Measurements from ENCODE around the gene MIOS.

The MIOS gene

GRCh38 chr7:7536396-7537019, 30.2 kb upstream of the MIOS start:
- DNase-seq (ENCODE audit: low read depth) = no peak
- no peak overlapping the region for H3K4me3 ChIP-seq (ENCODE audit: low read length)
- TF ChIP-seq, protein P1, sequence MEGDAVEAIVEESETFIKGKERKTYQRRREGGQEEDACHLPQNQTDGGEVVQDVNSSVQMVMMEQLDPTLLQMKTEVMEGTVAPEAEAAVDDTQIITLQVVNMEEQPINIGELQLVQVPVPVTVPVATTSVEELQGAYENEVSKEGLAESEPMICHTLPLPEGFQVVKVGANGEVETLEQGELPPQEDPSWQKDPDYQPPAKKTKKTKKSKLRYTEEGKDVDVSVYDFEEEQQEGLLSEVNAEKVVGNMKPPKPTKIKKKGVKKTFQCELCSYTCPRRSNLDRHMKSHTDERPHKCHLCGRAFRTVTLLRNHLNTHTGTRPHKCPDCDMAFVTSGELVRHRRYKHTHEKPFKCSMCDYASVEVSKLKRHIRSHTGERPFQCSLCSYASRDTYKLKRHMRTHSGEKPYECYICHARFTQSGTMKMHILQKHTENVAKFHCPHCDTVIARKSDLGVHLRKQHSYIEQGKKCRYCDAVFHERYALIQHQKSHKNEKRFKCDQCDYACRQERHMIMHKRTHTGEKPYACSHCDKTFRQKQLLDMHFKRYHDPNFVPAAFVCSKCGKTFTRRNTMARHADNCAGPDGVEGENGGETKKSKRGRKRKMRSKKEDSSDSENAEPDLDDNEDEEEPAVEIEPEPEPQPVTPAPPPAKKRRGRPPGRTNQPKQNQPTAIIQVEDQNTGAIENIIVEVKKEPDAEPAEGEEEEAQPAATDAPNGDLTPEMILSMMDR (IDR thresholded peaks at IDR 0.05; ENCODE audit: insufficient read depth, low read depth, low read length, missing control alignments) = no peak

- H3K4me3 ChIP-seq (ENCODE audit: low read length) = no peak overlapping the region
- DNase-seq (ENCODE audit: low read depth) = no peak
- TF ChIP-seq, protein P1 (IDR thresholded peaks at IDR 0.05; ENCODE audit: insufficient read depth, low read depth, low read length, missing control alignments) = no peak
Measured at GRCh38 chr7:7537711-7538110, 29.0 kb upstream of the MIOS start.

DNA sequence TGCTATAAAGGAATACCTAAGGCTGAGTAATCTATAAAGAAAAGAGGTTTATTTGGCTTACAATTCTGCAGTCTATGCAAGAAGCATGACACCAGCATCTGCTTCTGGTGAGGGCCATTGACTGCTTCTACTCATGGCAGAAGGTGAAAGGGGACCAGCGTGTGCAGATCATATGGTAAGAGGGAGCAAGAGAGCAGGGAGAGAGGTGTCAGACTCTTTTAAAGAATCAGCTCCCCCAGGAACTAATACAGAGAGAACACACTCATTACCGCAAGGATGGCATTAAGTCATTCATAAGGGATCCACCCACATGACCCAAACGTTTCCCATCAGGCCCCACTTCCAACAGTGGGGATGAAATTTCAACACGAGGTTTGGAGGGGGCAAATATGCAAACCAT, 27.5 kb upstream of the MIOS start:
- H3K4me3 ChIP-seq (ENCODE audit: low read length) = no peak overlapping the region
- TF ChIP-seq, protein P1 (IDR thresholded peaks at IDR 0.05; ENCODE audit: insufficient read depth, low read depth, low read length, missing control alignments) = no peak
- DNase-seq (ENCODE audit: low read depth) = no peak

- no peak for DNase-seq (ENCODE audit: low read depth)
- no peak overlapping the region for H3K4me3 ChIP-seq (ENCODE audit: low read length)
- TF ChIP-seq, protein P1 (IDR thresholded peaks at IDR 0.05; ENCODE audit: insufficient read depth, low read depth, low read length, missing control alignments) = no peak
Measured at GRCh38 chr7:7539711-7540110, 27.0 kb upstream of the MIOS start.

- DNase-seq (ENCODE audit: low read depth) = no peak
- H3K4me3 ChIP-seq (ENCODE audit: low read length) = no peak overlapping the region
- TF ChIP-seq, protein P1 (IDR thresholded peaks at IDR 0.05; ENCODE audit: insufficient read depth, low read depth, low read length, missing control alignments) = no peak
Measured at GRCh38 chr7:7542251-7542835, 24.3 kb upstream of the MIOS start.

GRCh38 chr7:7548407-7548806, 18.3 kb upstream of the MIOS start:
- no peak overlapping the region for H3K4me3 ChIP-seq (ENCODE audit: low read length)
- TF ChIP-seq, protein P1 (IDR thresholded peaks at IDR 0.05; ENCODE audit: insufficient read depth, low read depth, low read length, missing control alignments) = no peak
- DNase-seq (ENCODE audit: low read depth) = no peak

GRCh38 chr7:7550663-7551062, 16.0 kb upstream of the MIOS start:
- TF ChIP-seq, protein P1 (IDR thresholded peaks at IDR 0.05; ENCODE audit: insufficient read depth, low read depth, low read length, missing control alignments) = no peak

More at GRCh38 chr7:7550663-7551062, 16.0 kb upstream of the MIOS start:
- DNase-seq (ENCODE audit: low read depth) = no peak
- H3K4me3 ChIP-seq (ENCODE audit: low read length) = no peak overlapping the region

Measured in epithelial cell of esophagus (primary cell).